GM19043 (cell line): ENCODE measurements around the gene TMEM255A.

Source experiments
- ATAC-seq: cut with Tn5 transposase; IDR thresholded peaks from one replicate; pipeline ENCODE4 v1.9.1; 2021; ENCODE audit warnings: low read depth; ENCODE audit not compliant: unreplicated experiment

Gene TMEM255A

GRCh38 chrX:120308959-120309872, 2.0 kb downstream of the TMEM255A start:
- ATAC-seq, result peak; percentile 88

GRCh38 chrX:120308558-120308957, 2.7 kb downstream of the TMEM255A start:
- peak; percentile 11 for ATAC-seq

GRCh38 chrX:120306630-120307029, 4.6 kb downstream of the TMEM255A start:
- ATAC-seq, result no peak

- no peak for ATAC-seq
Observed at GRCh38 chrX:120305531-120306141, 5.6 kb downstream of the TMEM255A start.

- no peak for ATAC-seq
Observed at GRCh38 chrX:120304256-120304655, 7.0 kb downstream of the TMEM255A start.

GRCh38 chrX:120302434-120302833, 8.8 kb downstream of the TMEM255A start:
- peak; percentile 87 for ATAC-seq

GRCh38 chrX:120301960-120302359, 9.3 kb downstream of the TMEM255A start:
- no peak for ATAC-seq

GRCh38 chrX:120301497-120301896, 9.8 kb downstream of the TMEM255A start:
- no peak for ATAC-seq

- ATAC-seq, result no peak
Observed at GRCh38 chrX:120299928-120300327, 11.3 kb downstream of the TMEM255A start.

GRCh38 chrX:120297923-120298322, 13.3 kb downstream of the TMEM255A start:
- ATAC-seq, result no peak

- no peak for ATAC-seq
Observed at GRCh38 chrX:120294651-120295050, 16.6 kb downstream of the TMEM255A start.

GRCh38 chrX:120293015-120293414, 18.2 kb downstream of the TMEM255A start:
- ATAC-seq, result no peak

GRCh38 chrX:120291211-120291610, 20.1 kb downstream of the TMEM255A start:
- ATAC-seq, result no peak

GRCh38 chrX:120290107-120290506, 21.2 kb downstream of the TMEM255A start:
- ATAC-seq, result no peak

GRCh38 chrX:120287513-120288112, 23.6 kb downstream of the TMEM255A start:
- ATAC-seq, result peak; percentile 72

- ATAC-seq, result peak; percentile 39
Observed at GRCh38 chrX:120286733-120287512, 24.3 kb downstream of the TMEM255A start.

- no peak for ATAC-seq
Observed at GRCh38 chrX:120282697-120283096, 28.6 kb downstream of the TMEM255A start.

GRCh38 chrX:120281761-120282160, 29.5 kb downstream of the TMEM255A start:
- no peak for ATAC-seq

- no peak for ATAC-seq
Observed at GRCh38 chrX:120281021-120281624, 30.1 kb downstream of the TMEM255A start.

GRCh38 chrX:120274958-120275357, 36.3 kb downstream of the TMEM255A start:
- no peak for ATAC-seq
